Brain microvascular endothelial cell (primary cell): ENCODE data around the gene AUTS2.

Experiments
- DNase-seq: peaks from one replicate; pipeline ENCODE4 v3.0.0-alpha.2; 2020
- H3K27ac ChIP-seq: fragments of 250-450 bp; sonication (Bioruptor Pico); 2 replicates; pipeline ENCODE4 v1.5.1; 2020; ENCODE audit warnings: mild to moderate bottlenecking, moderate library complexity
- H3K27me3 ChIP-seq: fragments of 250-450 bp; sonication (Bioruptor Pico); replicated peaks from 2 replicates; pipeline ENCODE4 v1.5.1; 2020; ENCODE audit warnings: mild to moderate bottlenecking
- H3K36me3 ChIP-seq: fragments of 250-450 bp; sonication (Bioruptor Pico); replicated peaks from 2 replicates; pipeline ENCODE4 v1.5.1; 2020; ENCODE audit warnings: mild to moderate bottlenecking
- H3K4me3 ChIP-seq: 2 replicates; pipeline ENCODE4 v1.5.1; 2011; ENCODE audit warnings: low read depth, mild to moderate bottlenecking, control low read depth, low read length, moderate library complexity
- in situ Hi-C: cut with HindIII; loops from 2 replicates; pipeline ENCODE4 v1.10.0; 2017; ENCODE audit warnings: low sequenced_read_pairs, low pct_ligation_motif_present
- TF ChIP-seq, protein P1 (sequence below): IDR thresholded peaks from 2 replicates; pipeline ENCODE4 v1.5.1; 2011; ENCODE audit warnings: low read depth, mild to moderate bottlenecking, moderate library complexity, low read length, control low read depth, inconsistent platforms; ENCODE audit errors: missing control alignments

Gene AUTS2

DNA sequence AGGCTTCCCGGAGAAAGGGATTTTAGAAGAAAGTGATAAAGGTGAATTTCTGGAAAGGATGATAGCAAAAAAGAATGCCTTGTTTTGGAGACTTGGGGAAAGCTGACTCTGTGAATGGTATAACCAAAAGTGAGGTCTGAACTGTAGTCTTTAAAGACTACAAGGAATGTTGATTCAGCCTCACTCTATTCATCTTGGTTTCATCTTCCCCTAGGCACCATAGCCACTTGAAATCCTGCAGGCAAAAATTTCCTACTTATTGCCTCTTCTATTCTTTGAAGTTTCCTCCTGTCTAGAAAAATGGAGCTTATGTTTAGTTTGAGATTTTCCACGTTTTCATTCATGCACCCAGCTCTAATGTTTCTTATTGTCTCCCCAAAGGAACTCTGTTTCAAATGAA, 518.0 kb downstream of the AUTS2 start:
- in situ Hi-C loops = no loop called here
- TF ChIP-seq, protein P1, sequence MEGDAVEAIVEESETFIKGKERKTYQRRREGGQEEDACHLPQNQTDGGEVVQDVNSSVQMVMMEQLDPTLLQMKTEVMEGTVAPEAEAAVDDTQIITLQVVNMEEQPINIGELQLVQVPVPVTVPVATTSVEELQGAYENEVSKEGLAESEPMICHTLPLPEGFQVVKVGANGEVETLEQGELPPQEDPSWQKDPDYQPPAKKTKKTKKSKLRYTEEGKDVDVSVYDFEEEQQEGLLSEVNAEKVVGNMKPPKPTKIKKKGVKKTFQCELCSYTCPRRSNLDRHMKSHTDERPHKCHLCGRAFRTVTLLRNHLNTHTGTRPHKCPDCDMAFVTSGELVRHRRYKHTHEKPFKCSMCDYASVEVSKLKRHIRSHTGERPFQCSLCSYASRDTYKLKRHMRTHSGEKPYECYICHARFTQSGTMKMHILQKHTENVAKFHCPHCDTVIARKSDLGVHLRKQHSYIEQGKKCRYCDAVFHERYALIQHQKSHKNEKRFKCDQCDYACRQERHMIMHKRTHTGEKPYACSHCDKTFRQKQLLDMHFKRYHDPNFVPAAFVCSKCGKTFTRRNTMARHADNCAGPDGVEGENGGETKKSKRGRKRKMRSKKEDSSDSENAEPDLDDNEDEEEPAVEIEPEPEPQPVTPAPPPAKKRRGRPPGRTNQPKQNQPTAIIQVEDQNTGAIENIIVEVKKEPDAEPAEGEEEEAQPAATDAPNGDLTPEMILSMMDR = no peak
- no peaks in the 10 kb centered on the region for H3K36me3 ChIP-seq
- no peaks in the 10 kb centered on the region for H3K27me3 ChIP-seq
- no peak for DNase-seq
- H3K27ac ChIP-seq = no peak overlapping the region
- H3K4me3 ChIP-seq = no peak overlapping the region

DNA sequence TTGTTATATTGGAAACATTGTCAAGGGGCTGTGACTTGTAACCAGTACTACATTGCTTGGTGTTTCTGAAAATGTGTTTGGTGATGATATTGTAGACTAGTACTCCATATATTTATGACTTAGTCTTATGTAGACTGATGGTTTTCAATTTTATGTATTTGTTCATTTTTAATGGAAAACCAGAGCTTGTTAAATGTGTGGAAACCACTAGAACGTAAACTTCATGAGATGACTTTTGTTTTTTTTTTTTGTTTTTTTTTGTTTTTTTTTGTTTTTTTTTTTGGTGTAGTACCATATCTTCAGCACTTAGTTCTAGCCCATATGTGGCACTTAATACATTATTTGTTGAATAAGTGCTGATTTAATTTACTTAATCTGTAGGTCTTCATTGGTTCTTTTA, 518.6 kb downstream of the AUTS2 start:
- Histone ChIP-seq H3K4me3 (no peak overlapping the region), H3K27ac (no peak overlapping the region), H3K36me3 (no peaks in the 10 kb centered on the region), H3K27me3 (no peaks in the 10 kb centered on the region)
- in situ Hi-C loops = no loop called here
- DNase-seq = no peak
- TF ChIP-seq, protein P1 = no peak

DNA sequence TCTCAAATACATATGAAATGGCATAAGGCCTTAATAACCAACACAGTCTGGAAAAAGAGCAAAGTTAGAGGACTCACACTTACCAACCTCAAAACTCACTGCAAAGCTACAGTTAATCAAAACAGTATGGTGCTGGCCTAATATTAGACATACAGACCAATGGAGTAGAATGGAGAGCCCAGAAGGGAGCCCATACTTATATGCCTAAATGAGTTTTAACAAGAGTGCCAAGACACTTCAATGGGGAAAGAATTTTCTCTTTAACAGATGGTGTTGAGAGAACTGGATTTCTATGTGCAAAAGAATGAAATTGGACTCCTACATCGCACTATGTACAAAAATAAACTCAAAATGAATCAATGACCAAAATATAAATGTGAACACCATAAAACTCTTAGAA, 522.6 kb downstream of the AUTS2 start:
- Histone ChIP-seq H3K36me3 (no peaks in the 10 kb centered on the region), H3K4me3 (no peak overlapping the region), H3K27ac (no peak overlapping the region), H3K27me3 (no peaks in the 10 kb centered on the region)
- in situ Hi-C loops = no loop called here
- no peak for DNase-seq
- TF ChIP-seq, protein P1 = no peak

GRCh38 chr7:70131817-70132216, 533.5 kb downstream of the AUTS2 start:
- DNase-seq = no peak
- in situ Hi-C loops = no loop called here
- TF ChIP-seq, protein P1 = no peak
- H3K27ac ChIP-seq = no peak overlapping the region
- no peaks in the 10 kb centered on the region for H3K36me3 ChIP-seq
- no peaks in the 10 kb centered on the region for H3K27me3 ChIP-seq
- H3K4me3 ChIP-seq = no peak overlapping the region

- no peak overlapping the region for H3K27ac ChIP-seq
- H3K36me3 ChIP-seq = no peaks in the 10 kb centered on the region
- no peaks in the 10 kb centered on the region for H3K27me3 ChIP-seq
- no peak for DNase-seq
- in situ Hi-C loops = no loop called here
- TF ChIP-seq, protein P1 = no peak
- H3K4me3 ChIP-seq = no peak overlapping the region
These were observed 534.1 kb downstream of the AUTS2 start for GRCh38 chr7:70132226-70132851.

DNA sequence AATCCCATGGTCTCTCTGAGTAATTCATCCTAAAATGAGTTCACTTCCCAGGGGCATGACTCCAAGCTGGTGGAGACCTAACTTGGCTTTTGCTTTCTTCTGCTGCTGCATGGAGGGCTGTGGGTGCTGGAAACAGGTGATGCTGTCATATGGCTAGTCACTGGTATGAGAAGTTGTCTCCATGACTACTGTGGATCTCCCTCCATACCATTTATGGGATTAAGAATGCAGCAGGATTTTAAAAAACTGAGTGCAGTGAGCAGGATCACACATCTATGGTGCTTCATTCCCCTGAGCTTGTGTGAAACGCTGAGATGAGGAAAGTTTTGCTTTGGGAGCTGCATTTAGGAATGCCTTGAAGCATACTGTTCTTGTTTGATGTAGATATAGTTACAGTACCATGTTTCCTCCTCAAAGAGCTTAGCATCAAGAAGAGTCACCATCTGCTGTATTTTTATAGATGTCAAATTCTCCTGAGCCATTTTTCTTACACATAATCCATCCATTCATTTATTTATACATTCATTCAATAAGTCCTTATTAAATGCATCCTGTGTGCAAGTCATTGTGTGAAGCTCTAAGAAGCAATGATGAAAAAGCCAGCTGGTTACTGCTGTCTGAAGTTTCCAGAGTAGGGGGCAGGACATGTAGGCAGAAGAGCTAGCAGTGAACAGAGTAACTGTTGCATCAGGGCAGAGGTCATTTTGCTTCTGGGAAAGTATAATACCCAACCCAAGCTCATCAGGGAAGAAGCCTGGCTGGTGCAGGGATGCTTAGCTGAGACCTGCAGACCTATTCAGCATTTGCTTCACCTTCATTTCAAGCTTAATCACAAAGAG, 534.8 kb downstream of the AUTS2 start:
- in situ Hi-C loops = no loop called here
- Histone ChIP-seq H3K36me3 (no peaks in the 10 kb centered on the region), H3K27me3 (no peaks in the 10 kb centered on the region), H3K4me3 (no peak overlapping the region), H3K27ac (no peak overlapping the region)
- TF ChIP-seq, protein P1 = no peak
- no peak for DNase-seq
